HG02870 (cell line): ENCODE data around the gene ABT1.
A peak's percentile ranks its signal among the peaks of the same experiment; 100 is the strongest.

Experiments
- ATAC-seq: cut with Tn5 transposase; IDR thresholded peaks from one replicate; pipeline ENCODE4 v1.9.1; 2021; ENCODE audit warnings: mild to moderate bottlenecking, moderate library complexity; ENCODE audit not compliant: unreplicated experiment

The ABT1 gene

DNA sequence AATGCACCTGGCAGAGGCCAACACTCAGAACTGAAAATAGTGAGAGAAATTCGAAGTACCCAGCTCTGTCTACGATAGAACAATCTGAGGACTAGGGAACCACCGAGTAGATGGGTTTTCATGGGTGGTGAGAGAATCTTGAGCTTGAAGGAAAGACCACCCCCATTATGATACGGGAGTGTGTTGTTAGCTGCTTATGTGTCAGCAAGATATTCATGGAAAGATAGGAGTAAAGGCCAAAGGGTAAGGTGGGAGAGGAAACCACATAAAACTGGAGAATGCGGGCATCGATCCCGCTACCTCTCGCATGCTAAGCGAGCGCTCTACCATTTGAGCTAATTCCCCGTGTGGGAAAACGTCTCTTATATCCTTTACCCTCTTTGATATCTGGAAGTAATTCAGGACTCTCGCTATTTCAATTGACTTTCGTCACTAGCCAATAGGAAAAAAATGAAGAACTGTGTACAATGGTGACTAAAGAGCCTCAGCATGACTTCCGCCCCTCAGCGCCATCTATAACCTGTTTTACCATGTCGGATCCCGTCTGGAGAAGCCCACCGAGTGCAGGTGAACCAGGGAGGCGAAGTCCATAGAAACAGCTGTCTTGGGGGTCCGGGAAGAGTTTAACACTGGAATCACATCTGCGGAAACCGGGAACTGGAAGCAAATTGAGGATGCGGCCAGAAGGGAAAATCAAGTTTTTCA, 25.0 kb upstream of the ABT1 start:
- ATAC-seq = no peak

DNA sequence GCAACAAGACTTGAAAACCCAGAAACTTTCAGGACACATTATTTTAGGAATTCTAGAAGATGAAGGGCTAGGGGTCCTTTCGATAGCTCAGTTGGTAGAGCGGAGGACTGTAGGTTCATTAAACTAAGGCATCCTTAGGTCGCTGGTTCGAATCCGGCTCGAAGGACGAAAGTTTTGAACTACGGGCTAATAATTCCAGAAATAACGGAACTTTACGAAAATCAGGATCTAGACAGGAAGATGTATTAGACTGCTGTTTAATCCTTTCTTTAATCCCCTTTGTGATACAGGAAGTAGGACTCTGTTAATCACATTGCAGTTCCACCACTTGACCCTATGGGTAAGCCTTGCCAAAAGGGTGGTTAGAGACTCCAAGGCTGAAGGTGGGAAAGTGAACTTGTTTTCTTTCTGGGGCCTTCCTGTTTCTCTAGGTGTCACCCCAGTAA, 21.2 kb upstream of the ABT1 start:
- no peak for ATAC-seq

DNA sequence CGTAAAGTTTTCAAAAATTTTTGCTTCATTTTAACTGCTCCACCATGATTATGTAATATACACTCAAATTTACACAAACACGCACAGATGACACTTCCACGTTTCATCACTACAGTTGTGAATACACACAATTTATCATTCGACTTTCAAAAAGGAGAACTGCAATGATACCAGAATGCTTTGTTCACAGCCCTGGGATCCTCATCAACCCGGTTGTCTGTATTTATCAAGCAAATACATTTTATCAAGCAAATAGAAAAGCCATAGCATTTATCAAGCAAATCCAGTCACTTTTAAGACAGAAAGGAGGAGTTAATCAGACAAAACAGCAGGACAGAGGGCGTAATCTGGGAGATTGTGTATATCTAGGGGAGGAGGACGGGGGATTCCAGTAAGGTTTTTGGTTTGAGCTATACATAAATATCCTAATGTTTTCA, 20.3 kb upstream of the ABT1 start:
- ATAC-seq = no peak

DNA sequence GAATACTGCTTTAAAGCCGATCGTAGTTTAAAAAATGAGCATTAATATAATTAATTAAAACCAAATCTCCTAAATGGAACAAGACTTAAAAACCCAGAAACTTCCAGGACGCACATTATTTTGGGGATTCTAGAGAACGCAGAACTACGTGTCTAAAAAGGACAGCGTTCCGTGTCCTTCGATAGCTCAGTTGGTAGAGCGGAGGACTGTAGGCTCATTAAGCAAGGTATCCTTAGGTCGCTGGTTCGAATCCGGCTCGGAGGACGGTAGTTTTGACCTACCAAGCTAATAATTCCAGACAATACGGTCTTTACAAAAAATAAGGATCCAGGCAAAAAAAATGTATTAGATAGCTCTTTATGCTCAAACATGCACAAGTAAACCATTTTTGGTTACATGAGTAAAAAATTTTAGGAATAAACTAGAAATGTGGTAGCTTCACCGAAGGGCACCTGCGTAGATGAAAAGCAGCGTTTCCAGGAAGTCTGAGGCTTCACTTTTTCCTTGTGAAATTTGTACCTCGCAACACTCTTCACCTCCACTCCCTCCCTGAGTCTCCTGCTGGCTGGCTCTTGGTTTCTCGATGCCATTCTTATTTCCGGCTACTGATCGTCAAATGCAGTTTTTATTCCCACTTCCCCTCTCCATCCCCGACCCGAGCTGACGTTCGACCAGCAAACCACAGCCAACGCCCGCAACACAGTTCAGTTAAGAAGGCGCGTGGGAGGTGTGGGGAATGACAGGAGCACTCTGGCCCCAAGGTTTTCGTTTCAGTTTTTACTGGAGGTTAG, 19.6 kb upstream of the ABT1 start:
- no peak for ATAC-seq

DNA sequence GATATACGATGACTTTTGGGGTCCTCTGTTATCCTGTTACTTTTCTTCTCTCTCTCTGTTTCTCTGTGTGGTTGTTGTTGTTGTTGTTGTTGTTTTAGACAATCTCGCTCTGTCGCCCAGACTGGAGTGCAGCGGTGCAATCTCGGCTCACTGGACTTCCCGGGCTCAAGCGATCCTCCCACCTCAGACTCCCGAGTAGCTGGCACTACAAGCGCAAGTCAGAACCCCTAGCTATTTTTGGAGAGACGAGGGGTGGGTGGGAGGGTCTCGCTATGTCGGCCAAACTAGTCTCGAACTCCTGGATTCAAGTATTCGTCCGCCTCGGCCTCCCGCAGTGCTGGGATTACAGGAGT, 19.1 kb upstream of the ABT1 start:
- ATAC-seq = no peak

DNA sequence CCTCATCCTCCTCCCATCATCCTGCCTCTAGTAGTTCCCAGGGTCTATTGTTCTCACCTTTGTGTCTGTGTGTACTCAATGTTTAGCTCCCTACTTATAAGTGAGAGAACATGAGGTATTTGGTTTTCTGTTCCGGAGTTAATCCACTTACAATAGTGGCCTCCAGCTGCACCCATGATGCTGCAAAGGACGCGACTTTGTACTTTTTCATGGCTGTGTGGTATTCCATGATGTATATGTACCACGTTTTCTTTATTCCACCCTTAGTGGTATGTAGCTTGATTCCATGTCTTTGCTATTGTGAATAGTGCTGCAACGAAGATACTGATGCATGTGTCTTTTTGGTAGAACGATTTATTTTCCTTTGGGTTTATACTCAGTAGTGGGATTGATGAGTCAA, 18.5 kb upstream of the ABT1 start:
- no peak for ATAC-seq

DNA sequence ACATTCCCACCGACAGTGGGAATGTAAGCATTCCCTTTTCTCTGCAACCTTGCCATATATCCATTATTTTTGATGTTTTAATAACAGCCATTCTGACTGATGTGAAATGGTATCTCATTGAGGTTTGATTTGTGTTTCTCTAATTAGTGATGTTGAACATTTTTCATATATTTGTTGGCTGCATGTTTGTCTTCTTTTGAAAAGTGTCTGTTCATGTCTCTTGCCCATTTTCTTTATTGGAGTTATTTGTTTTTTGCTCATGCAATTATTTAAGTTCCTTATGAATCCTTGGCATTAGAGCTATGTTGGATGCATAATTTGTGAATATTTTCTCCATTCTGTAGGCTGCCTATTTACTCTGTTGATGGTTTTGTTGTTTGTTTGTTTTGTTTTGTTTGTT, 18.0 kb upstream of the ABT1 start:
- no peak for ATAC-seq

DNA sequence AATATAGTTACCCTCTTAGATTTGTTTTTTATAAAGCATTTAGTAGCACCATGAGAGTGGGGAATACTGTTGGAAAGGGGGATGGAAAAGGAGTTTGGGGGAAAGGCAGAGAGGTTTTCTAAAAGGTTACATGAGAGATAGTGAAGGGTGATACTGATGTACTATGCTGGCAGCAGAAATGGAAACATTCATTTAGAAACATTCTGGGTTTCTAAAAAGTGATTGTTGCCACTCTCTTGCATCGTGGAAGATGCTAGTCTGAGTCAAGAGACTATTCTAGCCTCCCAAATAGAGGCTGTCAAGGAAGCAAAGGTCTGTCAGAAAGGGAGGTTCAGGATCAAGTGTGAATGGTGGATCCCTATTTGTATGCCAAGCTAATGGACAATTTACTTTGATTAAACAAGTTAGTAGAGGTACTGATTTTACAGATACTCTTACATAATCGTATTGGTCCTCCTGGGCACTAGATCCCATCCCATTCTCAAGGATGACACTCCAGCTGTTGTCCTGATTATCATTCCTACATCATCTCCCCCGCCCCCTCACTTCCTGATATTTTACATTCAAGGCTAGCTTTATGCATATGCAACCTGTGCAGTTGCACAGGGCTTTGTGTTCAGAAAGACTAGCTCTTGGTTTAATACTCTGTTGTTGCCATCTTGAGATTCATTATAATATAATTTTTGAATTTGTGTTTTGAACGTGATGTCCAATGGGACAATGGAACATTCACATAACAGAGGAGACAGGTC, 15.4 kb upstream of the ABT1 start:
- ATAC-seq = no peak

DNA sequence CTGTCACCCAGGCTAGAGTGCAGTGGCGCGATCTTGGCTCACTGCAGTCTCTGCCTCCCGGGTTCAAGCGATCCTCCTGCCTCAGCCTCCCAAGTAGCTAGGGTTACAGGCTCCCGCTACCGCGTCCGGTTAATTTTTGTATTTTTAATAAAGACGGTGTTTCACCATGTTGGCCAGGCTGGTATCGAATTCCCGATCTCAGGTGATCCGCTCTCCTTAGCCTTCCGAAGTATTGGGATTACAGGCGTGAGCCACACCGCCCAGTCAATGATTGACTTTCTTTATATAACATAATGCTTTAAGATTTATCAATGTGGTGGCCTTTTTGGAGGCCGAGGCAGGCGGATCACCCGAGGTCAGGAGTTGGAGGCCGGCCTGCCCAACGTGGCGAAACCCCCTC, 7.8 kb upstream of the ABT1 start:
- ATAC-seq = no peak

DNA sequence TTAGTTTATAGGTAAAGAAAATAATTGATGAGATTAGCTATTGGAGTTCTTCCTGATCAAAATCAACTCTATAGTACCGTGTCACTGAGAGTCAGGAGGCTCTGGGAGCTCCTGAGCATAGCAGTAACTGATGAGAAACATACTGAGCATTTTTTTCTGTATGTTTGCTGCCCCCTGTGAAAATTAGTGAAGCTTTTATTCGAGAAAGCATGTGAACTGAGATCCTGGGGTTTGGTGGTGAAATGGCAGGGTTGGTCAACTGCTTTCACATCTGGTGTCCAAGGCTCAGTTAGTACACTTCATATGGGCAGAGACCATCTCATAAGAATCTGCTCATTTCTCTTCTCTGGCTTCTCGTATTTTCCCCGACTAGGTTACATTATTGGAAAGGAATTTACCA, 4.1 kb upstream of the ABT1 start:
- ATAC-seq = no peak

DNA sequence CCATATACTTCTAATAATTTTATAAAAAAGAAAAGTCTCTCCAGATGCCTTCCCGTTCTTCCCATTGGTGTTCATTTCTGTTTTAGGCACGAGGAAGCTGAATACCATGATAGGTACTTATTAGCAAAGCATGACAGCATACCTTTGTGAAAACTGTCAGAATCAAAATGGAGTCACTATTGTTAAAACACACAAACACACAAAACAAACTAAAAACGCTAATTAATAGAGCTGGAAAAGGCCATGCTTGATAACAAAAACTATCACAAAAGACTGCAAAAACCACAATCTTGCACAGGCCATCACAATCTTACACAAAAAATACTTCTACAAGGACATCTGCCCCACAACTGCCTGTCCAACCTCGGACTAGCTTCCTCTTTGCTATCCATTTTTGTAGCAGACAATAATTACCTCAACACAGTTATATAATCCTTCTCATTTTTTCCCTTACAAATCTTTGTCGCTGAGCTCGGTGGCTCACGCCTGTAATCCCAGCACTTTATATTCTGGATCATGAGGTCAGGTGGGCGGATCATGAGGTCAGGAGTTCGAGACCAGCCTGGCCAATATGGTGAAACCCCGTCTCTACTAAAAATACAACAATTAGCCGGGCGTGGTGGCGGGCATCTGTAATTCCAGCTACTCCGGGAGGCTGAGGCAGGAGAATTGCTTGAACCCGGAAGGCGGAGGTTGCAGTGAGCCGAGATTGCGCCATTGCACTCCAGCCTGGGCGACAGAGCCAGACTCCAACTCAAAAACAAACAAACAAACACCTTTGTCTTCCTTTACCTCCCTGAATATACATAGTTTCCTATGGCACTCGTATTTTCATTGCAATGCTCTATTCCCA, 3.2 kb upstream of the ABT1 start:
- no peak for ATAC-seq

DNA sequence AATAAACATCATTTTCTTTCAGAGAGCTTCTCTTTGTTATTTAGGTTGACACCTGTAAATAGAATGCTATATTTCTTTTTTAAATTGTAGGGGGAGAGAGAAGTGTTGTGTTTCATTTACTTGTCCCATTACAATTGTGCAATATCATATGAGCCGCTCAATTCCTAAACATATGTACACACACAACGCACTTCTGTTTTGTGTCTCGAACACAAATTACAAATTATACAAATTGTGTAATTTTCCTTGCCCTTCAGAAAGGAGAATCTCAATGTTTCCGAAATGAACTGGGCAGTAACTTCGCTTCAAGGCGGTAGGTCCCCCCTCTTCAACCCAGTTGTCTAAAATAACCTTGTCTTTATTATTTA, 2.6 kb upstream of the ABT1 start:
- ATAC-seq = no peak

DNA sequence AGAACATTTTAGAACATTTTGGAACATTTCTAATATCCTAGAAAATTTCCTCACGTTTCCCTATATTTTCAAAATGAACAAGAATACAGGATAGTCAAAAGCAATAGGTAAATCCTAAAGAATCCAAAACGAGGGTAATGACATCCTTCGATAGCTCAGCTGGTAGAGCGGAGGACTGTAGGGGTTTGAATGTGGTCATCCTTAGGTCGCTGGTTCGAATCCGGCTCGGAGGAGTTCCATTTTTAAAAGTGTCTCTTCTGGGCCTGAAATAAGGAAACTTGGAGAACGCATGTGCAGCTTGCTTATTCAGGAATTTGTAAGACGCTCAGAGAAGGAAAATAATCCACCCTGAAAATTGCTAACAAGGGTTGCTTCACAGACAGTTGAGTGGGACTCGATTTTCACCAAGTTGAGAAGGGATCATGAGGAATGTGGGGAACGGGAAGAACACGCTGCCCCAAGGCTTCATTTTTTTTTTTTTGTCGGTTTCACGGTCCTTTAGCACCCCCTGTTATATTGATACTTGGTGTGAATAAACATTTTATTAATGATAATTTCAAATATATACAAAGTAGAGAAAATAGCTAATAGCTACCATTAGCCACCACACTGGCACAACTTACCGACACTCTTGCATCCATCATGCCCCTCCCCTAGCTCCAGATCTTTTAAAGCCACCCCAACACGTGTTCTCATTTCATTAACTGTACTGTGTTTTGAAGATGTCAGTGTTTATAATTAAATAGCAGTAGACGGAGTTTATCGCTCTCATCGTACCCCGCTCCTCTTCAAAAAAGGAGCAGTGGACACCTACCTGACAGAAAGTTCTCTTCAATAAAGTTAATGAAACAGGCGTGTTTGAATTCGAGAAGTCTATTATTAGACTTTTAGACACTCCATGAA, 1.8 kb upstream of the ABT1 start:
- ATAC-seq = no peak

DNA sequence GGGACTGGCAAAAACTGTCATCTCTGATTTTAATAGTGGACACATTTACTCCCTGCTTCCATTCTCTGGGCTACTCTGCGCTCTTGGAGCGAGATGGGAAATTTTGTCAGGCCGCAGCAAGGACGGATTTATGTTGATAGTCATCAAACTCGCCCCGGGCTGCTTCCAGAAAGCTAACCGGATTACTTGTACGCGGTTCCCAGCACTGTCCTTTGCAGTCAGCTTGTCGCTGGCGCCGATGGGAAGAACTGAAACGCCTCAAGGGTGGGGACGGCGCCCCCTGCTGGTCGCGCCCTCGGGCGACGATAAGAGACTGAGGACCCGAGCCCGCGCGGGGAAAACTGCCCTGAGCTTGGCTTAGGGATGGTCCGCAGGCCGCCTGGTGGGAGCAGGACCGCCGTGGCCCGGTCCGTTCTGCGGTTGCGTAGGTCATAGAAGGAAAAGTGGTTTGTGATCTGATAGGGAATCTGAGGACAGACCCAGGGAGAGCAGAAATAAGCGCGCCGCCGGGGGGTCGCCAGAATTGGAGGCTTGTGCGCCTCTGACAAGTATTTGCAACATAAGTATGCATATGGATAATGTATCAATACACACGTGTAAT, 984 bp upstream of the ABT1 start:
- ATAC-seq = peak; percentile 55

DNA sequence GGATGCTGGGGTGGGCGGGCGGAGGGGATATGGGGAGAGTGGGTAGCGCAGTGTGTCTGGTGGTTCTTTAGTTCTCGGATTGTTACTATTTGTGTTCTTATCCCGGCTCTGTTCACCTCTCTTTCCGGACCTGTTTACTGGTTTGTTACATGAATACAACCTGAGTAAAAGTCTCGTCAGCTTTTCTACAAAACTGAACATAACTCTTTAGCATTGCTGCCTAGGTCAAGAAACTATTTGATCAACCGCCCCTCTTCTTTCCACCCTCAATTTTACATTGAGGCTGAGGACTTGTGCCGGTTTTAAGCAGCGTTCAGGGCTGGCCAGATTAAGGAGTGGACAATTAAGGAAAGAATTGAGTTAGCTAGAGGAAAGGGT, 625 bp downstream of the ABT1 start:
- ATAC-seq = no peak

DNA sequence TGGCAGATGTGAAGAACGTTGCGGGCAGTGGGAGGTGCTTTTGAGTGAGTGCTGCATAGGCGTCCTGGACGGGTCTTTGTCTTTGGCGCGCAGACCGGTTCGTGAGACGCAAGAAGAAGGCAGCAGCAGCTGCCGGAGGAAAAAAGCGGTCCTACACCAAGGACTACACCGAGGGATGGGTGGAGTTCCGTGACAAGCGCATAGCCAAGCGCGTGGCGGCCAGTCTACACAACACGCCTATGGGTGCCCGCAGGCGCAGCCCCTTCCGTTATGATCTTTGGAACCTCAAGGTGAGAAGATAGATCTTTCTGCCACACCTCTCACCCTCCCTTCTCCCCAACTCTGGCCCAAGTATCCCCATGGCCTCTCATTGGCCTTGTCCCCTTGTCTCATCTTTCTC, 1.1 kb downstream of the ABT1 start:
- no peak for ATAC-seq

DNA sequence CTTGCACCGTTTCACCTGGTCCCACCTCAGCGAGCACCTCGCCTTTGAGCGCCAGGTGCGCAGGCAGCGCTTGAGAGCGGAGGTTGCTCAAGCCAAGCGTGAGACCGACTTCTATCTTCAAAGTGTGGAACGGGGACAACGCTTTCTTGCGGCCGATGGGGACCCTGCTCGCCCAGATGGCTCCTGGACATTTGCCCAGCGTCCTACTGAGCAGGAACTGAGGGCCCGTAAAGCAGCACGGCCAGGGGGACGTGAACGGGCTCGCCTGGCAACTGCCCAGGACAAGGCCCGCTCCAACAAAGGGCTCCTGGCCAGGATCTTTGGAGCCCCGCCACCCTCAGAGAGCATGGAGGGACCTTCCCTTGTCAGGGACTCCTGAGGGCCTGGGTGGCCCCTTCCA, 1.5 kb downstream of the ABT1 start:
- ATAC-seq = no peak

DNA sequence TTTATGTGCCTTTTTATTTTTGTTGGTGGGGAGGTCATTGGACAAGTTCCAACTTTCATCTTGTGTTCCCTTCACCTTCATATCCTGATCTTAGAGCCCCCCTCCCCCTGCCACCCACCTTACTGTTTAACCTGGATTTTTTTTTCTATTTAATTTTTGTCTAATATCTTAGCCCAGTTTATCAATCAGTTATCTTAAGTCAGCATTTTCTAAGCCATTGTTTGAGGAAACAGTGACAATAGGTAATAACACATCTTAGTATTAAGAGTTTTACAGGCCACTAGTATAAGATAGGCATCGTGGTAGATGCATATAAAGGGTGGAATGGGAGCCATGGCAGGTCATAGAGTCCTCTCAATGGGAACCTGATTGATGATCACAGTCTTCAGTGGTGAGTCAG, 2.4 kb downstream of the ABT1 start:
- ATAC-seq = no peak

DNA sequence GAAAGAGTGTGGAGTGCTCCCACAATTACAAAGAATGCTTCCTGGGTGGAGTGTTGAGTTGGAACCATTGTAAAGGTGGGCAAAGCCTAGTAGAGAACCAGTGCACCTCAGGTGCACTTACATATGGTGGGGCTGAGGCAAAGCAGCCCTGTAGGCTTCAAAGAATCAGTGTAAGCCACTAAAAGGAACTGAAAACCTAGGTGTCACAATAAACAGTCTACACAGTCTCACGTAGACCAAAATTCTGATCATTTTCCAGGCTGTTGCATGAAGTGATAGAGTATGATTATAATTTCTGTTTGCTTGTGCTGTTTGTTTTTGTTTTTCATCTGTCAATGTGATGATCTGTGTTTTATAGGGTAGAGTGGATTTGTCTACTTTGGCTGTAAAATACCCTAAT, 2.8 kb downstream of the ABT1 start:
- no peak for ATAC-seq

DNA sequence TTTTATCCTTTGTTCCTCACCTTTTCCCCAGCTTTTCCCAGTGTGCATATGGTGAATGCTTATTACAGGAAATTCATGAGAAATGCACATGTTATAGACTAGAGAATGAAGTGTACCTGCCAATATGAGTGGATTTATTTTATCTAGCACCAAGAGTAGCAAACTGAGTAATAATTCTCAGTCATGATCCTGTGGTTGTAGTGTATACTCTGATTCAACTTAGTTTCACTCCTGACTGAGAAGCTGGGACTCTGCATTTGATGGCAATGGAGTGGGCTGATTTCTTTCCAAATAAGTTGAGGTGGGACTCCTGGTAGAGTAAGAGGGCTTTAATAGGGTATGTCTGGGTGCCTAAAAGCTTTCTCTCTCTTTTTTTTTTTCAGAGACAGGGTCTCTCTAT, 4.0 kb downstream of the ABT1 start:
- ATAC-seq = no peak
